ENCODE measurements around the gene STXBP6. TPM values are rescaled to one million over a fixed set of nuclear protein-coding genes. Genes with fewer than 3 reads are reported as not detected.

The STXBP6 gene
- total RNA-seq, 1 donor from 2014 or later, result 27.1 TPM

- no peaks in the 10 kb centered on the region for H4K20me1 ChIP-seq (ENCODE audit: insufficient read depth, low read length)
- H3K4me2 ChIP-seq (ENCODE audit: low read length), result no peak overlapping the region
- no peaks in the 10 kb centered on the region for H3K79me2 ChIP-seq (ENCODE audit: insufficient read depth, low read length)
- H3K4me3 Mint-ChIP-seq (ENCODE audit: unreplicated experiment), result no peak overlapping the region
- FAIRE-seq (no peak), DNase-seq (ENCODE audit: low read depth) (no peak)
- H3K4me1 ChIP-seq (ENCODE audit: insufficient read depth, low read length), result peaks cover 4% of the 10 kb centered on the region
- H3K9me3 Mint-ChIP-seq (ENCODE audit: unreplicated experiment), result no peaks in the 10 kb centered on the region
- no peak overlapping the region for H3K4me3 ChIP-seq (ENCODE audit: insufficient read depth, low read depth, low read length)
- H2AFZ ChIP-seq (ENCODE audit: low read depth, low read length), result no peak overlapping the region
- no peak overlapping the region for H3K27ac ChIP-seq (ENCODE audit: low read depth, low read length)
- peak overlapping the region; percentile 31 for H3K27ac Mint-ChIP-seq (ENCODE audit: unreplicated experiment)
- no peak for TF ChIP-seq EZH2 (IDR thresholded peaks at IDR 0.05; ENCODE audit: insufficient read depth, low read length)
- TF ChIP-seq CTCF (IDR thresholded peaks at IDR 0.05; ENCODE audit: insufficient read depth, low read depth, low read length), result no peak
- H3K36me3 ChIP-seq (ENCODE audit: insufficient read depth, low read length), result no peaks in the 10 kb centered on the region
- H3K27me3 Mint-ChIP-seq (ENCODE audit: low read depth, unreplicated experiment), result no peaks in the 10 kb centered on the region
- no peaks in the 10 kb centered on the region for H3K36me3 Mint-ChIP-seq (ENCODE audit: low read depth, unreplicated experiment)
- H3K4me1 Mint-ChIP-seq (ENCODE audit: low read depth, unreplicated experiment), result peaks cover 35% of the 10 kb centered on the region
- no peaks in the 10 kb centered on the region for H3K27me3 ChIP-seq (ENCODE audit: insufficient read depth, low read length)
- no peaks in the 10 kb centered on the region for H3K9me3 ChIP-seq (ENCODE audit: insufficient read depth, low read depth, low read length)
- no peak overlapping the region for H3K9ac ChIP-seq (ENCODE audit: low read length)
These were observed 70.2 kb downstream of the STXBP6 start for GRCh38 chr14:24979725-24980239.

GRCh38 chr14:24978862-24979724, 70.9 kb downstream of the STXBP6 start:
- Histone ChIP-seq H3K4me1 (ENCODE audit: insufficient read depth, low read length) (peaks cover 4% of the 10 kb centered on the region), H4K20me1 (ENCODE audit: insufficient read depth, low read length) (no peaks in the 10 kb centered on the region), H3K9ac (ENCODE audit: low read length) (no peak overlapping the region), H3K36me3 (ENCODE audit: insufficient read depth, low read length) (no peaks in the 10 kb centered on the region), H3K27me3 (ENCODE audit: insufficient read depth, low read length) (no peaks in the 10 kb centered on the region), H3K79me2 (ENCODE audit: insufficient read depth, low read length) (no peaks in the 10 kb centered on the region), H3K9me3 (ENCODE audit: insufficient read depth, low read depth, low read length) (no peaks in the 10 kb centered on the region), H3K4me3 (ENCODE audit: insufficient read depth, low read depth, low read length) (no peak overlapping the region), H3K4me2 (ENCODE audit: low read length) (no peak overlapping the region), H3K27ac (ENCODE audit: low read depth, low read length) (no peak overlapping the region), H2AFZ (ENCODE audit: low read depth, low read length) (no peak overlapping the region)
- Mint-ChIP-seq H3K36me3 (ENCODE audit: low read depth, unreplicated experiment) (no peaks in the 10 kb centered on the region), H3K27ac (ENCODE audit: unreplicated experiment) (peak overlapping the region; percentile 31), H3K4me3 (ENCODE audit: unreplicated experiment) (no peak overlapping the region), H3K27me3 (ENCODE audit: low read depth, unreplicated experiment) (no peaks in the 10 kb centered on the region), H3K9me3 (ENCODE audit: unreplicated experiment) (no peaks in the 10 kb centered on the region), H3K4me1 (ENCODE audit: low read depth, unreplicated experiment) (peaks cover 35% of the 10 kb centered on the region)
- no peak for TF ChIP-seq CTCF (IDR thresholded peaks at IDR 0.05; ENCODE audit: insufficient read depth, low read depth, low read length)
- TF ChIP-seq EZH2 (IDR thresholded peaks at IDR 0.05; ENCODE audit: insufficient read depth, low read length), result no peak
- peak; percentile 63 for DNase-seq (ENCODE audit: low read depth)
- FAIRE-seq, result no peak

DNA sequence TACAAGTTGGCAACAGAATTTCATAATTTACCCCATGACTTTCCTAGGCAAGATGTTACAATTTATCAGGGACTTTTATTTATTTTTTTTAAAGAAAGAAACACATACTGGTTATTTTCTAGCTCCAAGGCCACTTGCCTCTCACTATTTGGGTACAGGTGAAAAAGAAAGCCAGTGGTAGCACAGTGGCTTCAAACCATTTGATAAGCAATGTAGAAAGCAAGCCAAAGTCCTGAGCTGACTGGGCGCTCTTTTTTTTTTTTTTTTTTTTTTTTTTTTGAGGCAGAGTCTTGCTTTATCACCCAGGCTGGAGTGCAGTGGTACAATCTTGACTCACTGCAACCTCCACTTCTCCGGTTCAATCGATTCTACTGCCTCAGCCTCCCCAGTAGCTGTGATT, 73.3 kb downstream of the STXBP6 start:
- H3K9me3 ChIP-seq (ENCODE audit: insufficient read depth, low read depth, low read length), result no peaks in the 10 kb centered on the region
- H3K27me3 Mint-ChIP-seq (ENCODE audit: low read depth, unreplicated experiment), result no peaks in the 10 kb centered on the region
- FAIRE-seq (no peak), DNase-seq (ENCODE audit: low read depth) (no peak)
- H3K36me3 Mint-ChIP-seq (ENCODE audit: low read depth, unreplicated experiment), result no peaks in the 10 kb centered on the region
- no peaks in the 10 kb centered on the region for H3K36me3 ChIP-seq (ENCODE audit: insufficient read depth, low read length)
- H3K27me3 ChIP-seq (ENCODE audit: insufficient read depth, low read length), result no peaks in the 10 kb centered on the region
- no peak overlapping the region for H2AFZ ChIP-seq (ENCODE audit: low read depth, low read length)
- no peak for TF ChIP-seq CTCF (IDR thresholded peaks at IDR 0.05; ENCODE audit: insufficient read depth, low read depth, low read length)
- TF ChIP-seq EZH2 (IDR thresholded peaks at IDR 0.05; ENCODE audit: insufficient read depth, low read length), result no peak
- H3K27ac Mint-ChIP-seq (ENCODE audit: unreplicated experiment), result no peak overlapping the region
- no peaks in the 10 kb centered on the region for H3K4me1 ChIP-seq (ENCODE audit: insufficient read depth, low read length)
- H3K9ac ChIP-seq (ENCODE audit: low read length), result no peak overlapping the region
- H3K4me2 ChIP-seq (ENCODE audit: low read length), result no peak overlapping the region
- H3K27ac ChIP-seq (ENCODE audit: low read depth, low read length), result no peak overlapping the region
- H3K4me3 Mint-ChIP-seq (ENCODE audit: unreplicated experiment), result no peak overlapping the region
- no peaks in the 10 kb centered on the region for H3K9me3 Mint-ChIP-seq (ENCODE audit: unreplicated experiment)
- H3K79me2 ChIP-seq (ENCODE audit: insufficient read depth, low read length), result no peaks in the 10 kb centered on the region
- H3K4me3 ChIP-seq (ENCODE audit: insufficient read depth, low read depth, low read length), result no peak overlapping the region
- H4K20me1 ChIP-seq (ENCODE audit: insufficient read depth, low read length), result no peaks in the 10 kb centered on the region
- peaks cover 25% of the 10 kb centered on the region for H3K4me1 Mint-ChIP-seq (ENCODE audit: low read depth, unreplicated experiment)

All from astrocyte (in vitro differentiated cells and primary cell).